Body of pancreas (tissue), 4 donors: Measurements from ENCODE around the gene PIGR. TPM values are rescaled to one million over a fixed set of nuclear protein-coding genes. Genes with fewer than 3 reads are reported as not detected.
A peak's percentile ranks its signal among the peaks of the same experiment; 100 is the strongest.

Experiments
- ATAC-seq: fragments of 150-250 bp; one replicate; pipeline ENCODE4 v1.9.1; 2016
- DNase-seq, 4 donors: peaks; one replicate each; pipeline ENCODE4 v3.0.0-alpha.2; 2019
- H3K27ac ChIP-seq, 4 donors: fragments of 200-600 bp; sonication (generic); 1 replicate in 3 of 4; 2 replicates in 1 of 4; pipeline versions ENCODE4 v1.5.1 to v1.6.1; 2016 to 2019; ENCODE audit warnings: mild to moderate bottlenecking in 1 of 4, mixed read lengths in 1 of 4, moderate library complexity in 1 of 4
- H3K27me3 ChIP-seq, 2 donors: fragments of 200-600 bp; sonication (generic); one replicate each; pipeline ENCODE4 v1.6.0; 2016; ENCODE audit warnings: mild to moderate bottlenecking in 1 of 2
- H3K36me3 ChIP-seq, 2 donors: fragments of 200-600 bp; sonication (generic); replicated peaks in 1 of 2; 2 replicates each; pipeline ENCODE4 v1.5.1; 2016; ENCODE audit warnings: low read depth in 2 of 2; ENCODE audit not compliant: insufficient read depth in 1 of 2
- H3K4me1 ChIP-seq: fragments of 200-600 bp; sonication (generic); one replicate; pipeline ENCODE4 v1.6.0; 2016
- H3K4me3 ChIP-seq, 2 donors: fragments of 200-600 bp; sonication (generic); 1 replicate in 1 of 2; 2 replicates in 1 of 2; pipeline ENCODE4 v1.5.1; 2016 to 2019
- H3K9me3 ChIP-seq, 3 donors: fragments of 200-600 bp; sonication (generic); 1 replicate in 2 of 3; 2 replicates in 1 of 3; pipeline ENCODE4 v1.5.1; 2016
- POLR2A ChIP-seq, 3 donors: fragments of 450-650 bp; IDR thresholded peaks; one replicate each; pipeline ENCODE4 v1.6.1; 2016; ENCODE audit warnings: antibody characterized with exemption in 3 of 3, mild to moderate bottlenecking in 2 of 3
- WGBS, 2 donors: methylation state at CpG; one replicate each; pipeline ENCODE4 v1.1.5; 2017; 5-methylcytosine and 5-hydroxymethylcytosine counted together
- intact Hi-C: fragments of 100-400 bp; cut with DNase I; formaldehyde crosslinking; loops from one replicate; pipeline ENCODE4 v1.15.1; 2023
- total RNA-seq, 2 donors: library from RNA; depleted of rRNA; stranded (reverse); fragments of >200 nt; gene quantifications; one replicate each; pipeline ENCODE4 v1.1.0, GENCODE V29; 2016
- TF ChIP-seq, protein P1 (sequence below), 7 experiments: fragments of 450-650 bp in 4 of 7; fragments of 200-600 bp in 3 of 7; sonication (generic) in 3 of 7; IDR thresholded peaks; one replicate each; pipeline ENCODE4 v1.5.1; 2016 to 2019; ENCODE audit warnings: antibody characterized with exemption in 7 of 7

Gene PIGR
- total RNA-seq, 2 donors from 2014 or later = 14.8 to 45.1 TPM

DNA sequence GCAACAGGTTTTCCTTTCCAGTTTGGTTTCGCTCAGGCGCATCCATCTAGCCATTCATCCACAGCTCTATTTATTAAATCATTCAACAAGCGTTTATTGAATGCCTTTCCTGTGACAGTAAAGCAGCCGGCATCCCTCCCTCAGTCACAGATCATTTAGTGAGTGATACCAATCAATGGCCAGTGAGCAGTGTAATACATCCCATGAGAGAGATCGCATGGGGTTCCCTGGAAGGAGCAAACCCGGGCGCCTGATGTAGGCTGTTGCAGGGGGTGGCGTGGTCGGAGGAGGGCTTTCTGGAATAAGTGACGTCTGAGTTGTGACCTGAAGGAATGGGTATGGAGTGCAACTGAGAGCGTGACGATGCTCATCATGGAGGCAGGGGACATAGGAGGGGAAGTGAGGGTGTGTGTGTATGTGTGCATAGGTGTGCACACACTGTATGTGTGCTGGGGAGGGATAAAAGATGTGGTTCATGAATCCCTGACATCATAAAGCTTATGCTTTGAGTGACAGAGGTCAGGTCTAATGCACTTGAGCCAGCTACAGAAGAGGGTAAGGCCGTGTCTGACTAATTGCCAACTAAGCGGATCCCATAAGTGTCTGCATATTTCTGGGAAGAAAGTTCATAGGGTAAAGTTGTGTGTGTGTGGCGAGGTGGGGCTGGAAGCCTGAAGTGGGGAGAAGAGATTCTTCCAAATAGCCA lies 31.1 kb downstream of the PIGR start:
- no peak for DNase-seq
- no peak overlapping the region for H3K4me3 ChIP-seq
- TF ChIP-seq, protein P1, sequence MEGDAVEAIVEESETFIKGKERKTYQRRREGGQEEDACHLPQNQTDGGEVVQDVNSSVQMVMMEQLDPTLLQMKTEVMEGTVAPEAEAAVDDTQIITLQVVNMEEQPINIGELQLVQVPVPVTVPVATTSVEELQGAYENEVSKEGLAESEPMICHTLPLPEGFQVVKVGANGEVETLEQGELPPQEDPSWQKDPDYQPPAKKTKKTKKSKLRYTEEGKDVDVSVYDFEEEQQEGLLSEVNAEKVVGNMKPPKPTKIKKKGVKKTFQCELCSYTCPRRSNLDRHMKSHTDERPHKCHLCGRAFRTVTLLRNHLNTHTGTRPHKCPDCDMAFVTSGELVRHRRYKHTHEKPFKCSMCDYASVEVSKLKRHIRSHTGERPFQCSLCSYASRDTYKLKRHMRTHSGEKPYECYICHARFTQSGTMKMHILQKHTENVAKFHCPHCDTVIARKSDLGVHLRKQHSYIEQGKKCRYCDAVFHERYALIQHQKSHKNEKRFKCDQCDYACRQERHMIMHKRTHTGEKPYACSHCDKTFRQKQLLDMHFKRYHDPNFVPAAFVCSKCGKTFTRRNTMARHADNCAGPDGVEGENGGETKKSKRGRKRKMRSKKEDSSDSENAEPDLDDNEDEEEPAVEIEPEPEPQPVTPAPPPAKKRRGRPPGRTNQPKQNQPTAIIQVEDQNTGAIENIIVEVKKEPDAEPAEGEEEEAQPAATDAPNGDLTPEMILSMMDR (IDR thresholded peaks at IDR 0.05) = no peak
- TF ChIP-seq POLR2A (IDR thresholded peaks at IDR 0.05) = no peak
- H3K27me3 ChIP-seq = no peaks in the 10 kb centered on the region
- H3K36me3 ChIP-seq = no peaks in the 10 kb centered on the region
- WGBS, 2 donors = 67 to 69% methylated on average over 15 of the region's 15 CpGs
- no peaks in the 10 kb centered on the region for H3K9me3 ChIP-seq
- H3K27ac ChIP-seq = no peak overlapping the region
- ATAC-seq = no peak
- intact Hi-C loops = loop anchor here (10.0 kb wide), 1 partner anchor 430 kb away; no protein-coding TSS in a partner anchor
- peaks cover 9% of the 10 kb centered on the region for H3K4me1 ChIP-seq

DNA sequence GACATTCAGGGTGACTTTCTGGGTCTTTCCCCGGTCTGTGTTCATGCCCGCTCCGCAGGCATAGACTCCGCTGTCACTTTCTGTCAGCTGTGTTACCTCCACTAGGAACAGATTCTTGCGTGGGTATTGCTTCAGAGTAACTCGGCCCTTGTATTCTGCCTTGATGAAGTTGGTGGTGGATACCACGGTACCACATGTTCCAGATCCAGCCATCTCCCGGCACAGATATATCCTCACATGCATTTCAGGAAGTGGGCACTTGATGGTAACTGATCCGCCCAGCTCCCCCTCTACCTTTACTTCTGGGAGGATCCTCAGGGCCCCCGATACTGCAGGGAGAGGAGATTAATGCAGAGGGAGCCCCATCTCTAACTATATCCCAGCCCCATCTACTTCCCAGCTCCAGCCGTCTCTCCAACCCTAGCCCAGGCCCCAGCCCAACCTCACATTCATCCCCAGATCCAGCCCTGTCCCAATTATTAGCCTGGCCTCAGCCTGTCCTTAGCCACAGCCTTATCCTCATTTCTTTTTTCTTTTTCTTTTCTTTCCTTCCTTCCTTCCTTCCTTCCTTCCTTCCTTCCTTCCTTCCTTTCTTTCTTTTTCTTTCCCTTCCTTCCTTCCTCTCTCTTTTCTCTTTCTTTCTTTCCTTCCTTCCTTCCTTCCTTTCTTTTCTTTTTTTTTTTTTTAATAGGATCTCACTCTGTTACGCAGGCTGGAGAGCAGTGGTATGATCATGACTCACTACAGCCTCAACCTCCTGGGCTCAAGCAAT lies 32.3 kb downstream of the PIGR start:
- 66 to 69% methylated on average over 12 of the region's 12 CpGs for WGBS, 2 donors
- TF ChIP-seq, protein P1 (IDR thresholded peaks at IDR 0.05) = no peak
- no peak for TF ChIP-seq POLR2A (IDR thresholded peaks at IDR 0.05)
- H3K9me3 ChIP-seq = no peaks in the 10 kb centered on the region
- no peaks in the 10 kb centered on the region for H3K27me3 ChIP-seq
- ATAC-seq (no peak), DNase-seq (no peak)
- H3K4me3 ChIP-seq = no peak overlapping the region
- intact Hi-C loops = loop anchor here (10.0 kb wide), 1 partner anchor 429 kb away; no protein-coding TSS in a partner anchor
- peaks cover 17% of the 10 kb centered on the region for H3K4me1 ChIP-seq
- no peaks in the 10 kb centered on the region for H3K36me3 ChIP-seq
- no peak overlapping the region for H3K27ac ChIP-seq

DNA sequence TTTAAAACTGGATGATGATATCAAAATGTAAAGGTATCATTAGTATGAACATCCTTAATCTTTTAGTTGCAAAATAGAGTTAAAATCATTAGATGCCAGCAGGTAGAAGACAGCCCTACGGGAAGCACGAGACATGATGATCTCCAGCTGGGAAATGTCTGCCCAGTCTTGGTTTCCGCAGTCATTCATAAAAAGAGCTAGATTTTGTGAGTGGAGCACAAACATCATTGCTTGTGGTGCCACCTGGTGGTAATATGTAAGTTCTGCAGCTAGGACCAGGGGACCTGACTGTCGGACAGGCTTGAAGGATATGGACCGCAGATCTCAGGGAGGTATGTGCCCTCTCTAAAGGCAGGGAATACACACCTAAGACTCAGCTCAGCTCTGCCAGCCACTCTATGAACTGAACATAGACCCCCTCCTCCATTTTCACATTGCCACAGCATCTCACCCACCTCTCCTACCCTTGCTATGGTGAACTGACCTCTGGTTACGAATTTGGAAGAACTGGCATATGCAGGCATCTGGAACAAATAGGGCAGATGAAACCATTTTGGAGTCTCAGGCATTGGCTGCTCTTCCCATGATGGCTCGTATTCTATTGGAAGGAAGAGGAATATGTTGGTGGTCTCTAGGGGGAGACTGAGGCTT lies 33.7 kb downstream of the PIGR start:
- Histone ChIP-seq H3K4me3 (no peak overlapping the region), H3K27ac (no peak overlapping the region), H3K4me1 (peaks cover 26% of the 10 kb centered on the region), H3K9me3 (no peaks in the 10 kb centered on the region), H3K36me3 (no peaks in the 10 kb centered on the region), H3K27me3 (no peaks in the 10 kb centered on the region)
- 18 to 20% methylated on average over 7 of the region's 7 CpGs for WGBS, 2 donors
- DNase-seq (peak; percentile 78 to 84 (median 80)), ATAC-seq (peak; percentile 55)
- no peak for TF ChIP-seq POLR2A (IDR thresholded peaks at IDR 0.05)
- TF ChIP-seq, protein P1 (IDR thresholded peaks at IDR 0.05) = peak; percentile 71 to 93 (median 86)
- intact Hi-C loops = loop anchor here (10.0 kb wide), 1 partner anchor 428 kb away; no protein-coding TSS in a partner anchor

DNA sequence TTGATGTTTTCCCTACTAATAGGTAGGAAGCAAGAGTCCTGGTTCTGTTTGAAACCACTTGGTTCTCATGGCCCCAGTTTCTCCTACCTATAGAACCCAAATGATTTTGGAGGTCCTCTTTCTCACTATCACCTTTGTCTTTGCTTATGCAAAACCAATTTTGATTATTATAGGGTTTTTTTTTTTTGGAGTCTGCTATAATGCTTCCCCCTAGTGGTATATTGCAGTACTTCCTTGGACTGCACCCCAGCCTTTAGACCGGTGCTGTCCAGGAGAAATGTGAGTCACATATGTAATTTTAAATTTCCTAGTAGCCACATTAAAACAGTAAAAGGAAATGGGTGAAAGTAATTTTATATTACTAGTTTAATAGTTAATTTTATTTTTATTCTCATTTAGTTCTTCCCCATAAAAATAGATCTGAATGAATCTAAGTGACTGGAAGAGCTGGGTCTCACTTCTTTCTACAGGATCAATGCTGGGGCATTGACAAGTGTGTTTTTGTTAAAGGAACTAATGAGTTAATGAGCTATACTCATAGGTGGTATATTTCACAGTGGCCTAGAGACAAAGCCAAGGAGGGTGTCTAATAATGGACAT lies 35.1 kb downstream of the PIGR start:
- intact Hi-C loops = loop anchor here (10.0 kb wide), 1 partner anchor 426 kb away; no protein-coding TSS in a partner anchor
- Histone ChIP-seq H3K36me3 (no peaks in the 10 kb centered on the region), H3K27me3 (no peaks in the 10 kb centered on the region), H3K9me3 (no peaks in the 10 kb centered on the region), H3K4me1 (peaks cover 26% of the 10 kb centered on the region), H3K27ac (no peak overlapping the region), H3K4me3 (no peak overlapping the region)
- ATAC-seq = peak; percentile 37
- WGBS, 2 donors = 0% methylated on average over 1 of the region's 1 CpG
- TF ChIP-seq, protein P1 (IDR thresholded peaks at IDR 0.05) = peak; percentile 61 to 98 (median 77)
- TF ChIP-seq POLR2A (IDR thresholded peaks at IDR 0.05) = no peak
- peak; percentile 52 to 67 (median 61) for DNase-seq
